Measurements from ENCODE around the gene GRB10. TPM values are rescaled to one million over a fixed set of nuclear protein-coding genes. Genes with fewer than 3 reads are reported as not detected.

The GRB10 gene
- total and polyA plus RNA-seq, 2 donors (not counting 3 experiments of a cell fraction or from before 2014, with no cell fraction given) = 43.7 to 240 TPM

DNA sequence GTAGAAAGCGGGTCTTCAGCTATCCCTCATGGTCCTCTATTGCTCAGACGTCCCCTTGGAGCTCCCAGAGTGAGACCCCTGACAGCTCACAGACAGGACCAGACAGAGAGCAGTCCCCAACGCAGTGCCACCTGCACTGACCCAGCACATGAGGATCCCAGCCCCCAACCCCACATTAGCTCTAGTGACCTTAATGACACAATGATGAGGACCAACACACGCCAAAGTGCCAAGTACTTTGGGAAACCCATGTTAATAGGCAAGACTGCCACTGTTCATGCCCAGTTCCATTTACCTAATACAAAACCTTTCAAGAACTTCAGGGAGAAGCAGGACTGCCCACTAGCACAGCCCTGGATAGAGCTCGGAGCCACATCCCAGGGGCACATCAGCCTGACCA lies 5.7 kb upstream of the GRB10 start:
- Histone ChIP-seq H3K9me3 (replicated peaks; ENCODE audit: control insufficient read depth, insufficient read depth, low read length) (no peaks in the 10 kb centered on the region), H3K4me3 (replicated peaks in 1 of 3; ENCODE audit: insufficient read depth in 1 of 3, low read depth in 1 of 3, low read length in 3 of 3) (no peak overlapping the region), H3K79me2 (ENCODE audit: control insufficient read depth, insufficient read depth, low read length) (peaks cover 94% of the 10 kb centered on the region), H3K27me3 (ENCODE audit: control insufficient read depth in 2 of 2, insufficient read depth in 2 of 2, low read length in 2 of 2) (no peaks in the 10 kb centered on the region), H3K4me1 (ENCODE audit: control insufficient read depth, extremely low read depth, insufficient read depth, low read length) (peaks cover 21% of the 10 kb centered on the region), H3K27ac (ENCODE audit: insufficient read depth, low read depth, low read length) (no peak overlapping the region), H4K20me1 (replicated peaks; ENCODE audit: control insufficient read depth, extremely low read depth, insufficient read depth, low read length) (peaks cover 19% of the 10 kb centered on the region), H3K9ac (replicated peaks; ENCODE audit: extremely low read depth, insufficient read depth, low read length) (no peak overlapping the region), H3K9me1 (replicated peaks; ENCODE audit: control insufficient read depth, extremely low read depth, insufficient read depth, low read length) (no peaks in the 10 kb centered on the region), H3K4me2 (ENCODE audit: insufficient read depth, low read length) (no peak overlapping the region), H2AFZ (ENCODE audit: low read depth, low read length) (no peak overlapping the region), H3K36me3 (ENCODE audit: control insufficient read depth in 2 of 2, extremely low read depth in 1 of 2, insufficient read depth in 2 of 2, low read length in 2 of 2) (no peaks in the 10 kb centered on the region)
- ChIA-PET CTCF (no interaction called here), POLR2A (no interaction called here)
- dilution Hi-C loops (cut with MboI; ENCODE audit: extremely low pct_ligation_motif_present, low sequenced_read_pairs) (no loop called here), intact Hi-C loops (cut with micrococcal nuclease) (no loop called here)
- DNase-seq (ENCODE audit: low read depth, low spot score) (no peak), FAIRE-seq (no peak)
- BruUV-seq (replicated peaks) = no TSS peak
- no peak for TF ChIP-seq POLR2A (IDR thresholded peaks at IDR 0.05; ENCODE audit: low read depth, low read length)
- TF ChIP-seq MYC (IDR thresholded peaks at IDR 0.05; ENCODE audit: low read depth, low read length) = no peak
- no peak for TF ChIP-seq GATA2 (IDR thresholded peaks at IDR 0.05; ENCODE audit: insufficient read depth, insufficient read length, low read depth, low read length)
- TF ChIP-seq FOS (IDR thresholded peaks at IDR 0.05; ENCODE audit: borderline replicate concordance, insufficient read depth, low read length) = no peak
- TF ChIP-seq POLR2AphosphoS5 (IDR thresholded peaks at IDR 0.05; ENCODE audit: insufficient read depth, low read depth, low read length) = no peak
- TF ChIP-seq, protein P1, sequence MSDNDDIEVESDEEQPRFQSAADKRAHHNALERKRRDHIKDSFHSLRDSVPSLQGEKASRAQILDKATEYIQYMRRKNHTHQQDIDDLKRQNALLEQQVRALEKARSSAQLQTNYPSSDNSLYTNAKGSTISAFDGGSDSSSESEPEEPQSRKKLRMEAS (IDR thresholded peaks at IDR 0.05; ENCODE audit: insufficient read depth, insufficient read length) = no peak
- no peak for TF ChIP-seq EZH2 (IDR thresholded peaks at IDR 0.05; ENCODE audit: borderline replicate concordance, low read depth, low read length, severe bottlenecking)
- TF ChIP-seq JUN (IDR thresholded peaks at IDR 0.05; ENCODE audit: borderline replicate concordance, insufficient read depth, insufficient read length, low read depth) = no peak
- TF ChIP-seq CTCF (IDR thresholded peaks at IDR 0.05; ENCODE audit: extremely low read depth in 1 of 2, insufficient read depth in 1 of 2, low read depth in 1 of 2, low read length in 2 of 2) = no peak

All from endothelial cell of umbilical vein (primary cell).